Stomach (tissue), 9 donors: ENCODE results near the gene FAM83E. TPM values are rescaled to one million over a fixed set of nuclear protein-coding genes. Genes with fewer than 3 reads are reported as not detected.

ENCODE experiments used
- DNase-seq, 2 donors: peaks; one replicate each; pipeline versions ENCODE4 v3.0.0 to v3.0.0-alpha.2; 2013 to 2019
- H3K27ac ChIP-seq, 5 donors: fragments of 200-600 bp in 4 of 5; sonication (generic) in 4 of 5; one replicate each; pipeline ENCODE4 v1.5.1; 2013 to 2019; ENCODE audit warnings: mild to moderate bottlenecking in 1 of 5, moderate library complexity in 1 of 5
- H3K27me3 ChIP-seq, 3 donors: fragments of 200-600 bp; sonication (generic); one replicate each; pipeline ENCODE4 v1.5.1; 2017 to 2019; ENCODE audit warnings: mixed run types in 1 of 3
- H3K36me3 ChIP-seq, 4 donors: fragments of 200-600 bp; sonication (generic); 1 replicate in 3 of 4; 2 replicates in 1 of 4; pipeline ENCODE4 v1.5.1; 2016 to 2019
- H3K4me1 ChIP-seq, 4 donors: fragments of 200-600 bp; sonication (generic); one replicate each; pipeline ENCODE4 v1.5.1; 2016 to 2019
- H3K4me3 ChIP-seq, 4 donors: fragments of 200-600 bp; sonication (generic) in 3 of 4; one replicate each; pipeline ENCODE4 v1.5.1; 2016 to 2019; ENCODE audit warnings: mild to moderate bottlenecking in 1 of 4
- H3K9me3 ChIP-seq, 4 donors: fragments of 200-600 bp; sonication (generic); one replicate each; pipeline ENCODE4 v1.5.1; 2016 to 2019
- CTCF ChIP-seq, 7 experiments: fragments of 450-650 bp in 4 of 7; fragments of 200-600 bp in 3 of 7; sonication (generic) in 3 of 7; IDR thresholded peaks; one replicate each; pipeline ENCODE4 v1.5.1; 2016 to 2019; ENCODE audit warnings: antibody characterized with exemption in 7 of 7, control low read depth in 2 of 7, mild to moderate bottlenecking in 1 of 7
- EP300 ChIP-seq: sonication (generic); formaldehyde crosslinking; IDR thresholded peaks from one replicate; pipeline ENCODE4 v1.6.1; 2017; ENCODE audit warnings: antibody characterized with exemption
- POLR2A ChIP-seq, 4 donors: fragments of 450-650 bp; IDR thresholded peaks; one replicate each; pipeline ENCODE4 v1.6.1; 2016; ENCODE audit warnings: antibody characterized with exemption in 4 of 4, control low read depth in 2 of 4, mild to moderate bottlenecking in 1 of 4, moderate library complexity in 1 of 4
- POLR2AphosphoS5 ChIP-seq, 3 donors: sonication (generic); formaldehyde crosslinking; IDR thresholded peaks; one replicate each; pipeline ENCODE4 v1.6.1; 2016; ENCODE audit warnings: antibody characterized with exemption in 3 of 3
- WGBS, 5 donors: extraction: QIAGEN DNeasy Blood & Tissue Kit in 3 of 5; methylation state at CpG; one replicate each; pipeline versions ENCODE4 v1.1.5 to v1.1.7; 2013 to 2018; 5-methylcytosine and 5-hydroxymethylcytosine counted together
- intact Hi-C: fragments of 100-400 bp; cut with DNase I; formaldehyde crosslinking; loops from one replicate; pipeline ENCODE4 v1.15.1; 2023; ENCODE audit warnings: low total_unique reads
- polyA plus RNA-seq, 3 donors: library from polyadenylated mRNA; stranded (reverse); fragments of 200-250 nt; gene quantifications; one replicate each; pipeline ENCODE4 v1.2.3, GENCODE V29; 2013
- total RNA-seq, 5 donors: library from RNA; depleted of rRNA; stranded (reverse); fragments of >200 nt; gene quantifications; one replicate each; pipeline versions ENCODE4 v1.1.0 to v1.2.3, GENCODE V29; 2014 to 2016
- donor health status: healthy with polysubstance abuse.
- donor health status: Bipolar disorder and iron deficiency.
- donor health status: healthy.

The FAM83E gene
- total and polyA plus RNA-seq, 8 donors, result 13.3 to 275 (median 46.3) TPM

GRCh38 chr19:48627865-48628314, 13.0 kb upstream of the FAM83E start:
- no peaks in the 10 kb centered on the region for H3K27me3 ChIP-seq
- no peak overlapping the region for H3K4me3 ChIP-seq
- TF ChIP-seq POLR2AphosphoS5 (IDR thresholded peaks at IDR 0.05) (no peak), EP300 (no peak), CTCF (IDR thresholded peaks at IDR 0.05) (no peak), POLR2A (IDR thresholded peaks at IDR 0.05) (no peak)
- H3K9me3 ChIP-seq, result no peaks in the 10 kb centered on the region
- DNase-seq, result no peak
- peak overlapping the region; percentile 65 to 98 (median 80) for H3K27ac ChIP-seq
- 84 to 88% (median 86%) methylated on average over 2 to 17 of the region's 17 CpGs for WGBS, 5 donors
- H3K4me1 ChIP-seq, result peaks cover 47 to 95% (median 84%) of the 10 kb centered on the region in 4 donors
- H3K36me3 ChIP-seq, result peaks cover 0 to 46% (median 26%) of the 10 kb centered on the region in 4 donors
- intact Hi-C loops, result no loop called here

GRCh38 chr19:48627201-48627864, 12.5 kb upstream of the FAM83E start:
- intact Hi-C loops, result no loop called here
- 58 to 75% (median 68%) methylated on average over 6 of the region's 6 CpGs for WGBS, 5 donors
- TF ChIP-seq POLR2AphosphoS5 (IDR thresholded peaks at IDR 0.05), result peak in 1 of 3 donors; percentile 14
- no peak for TF ChIP-seq POLR2A (IDR thresholded peaks at IDR 0.05)
- Histone ChIP-seq H3K27me3 (no peaks in the 10 kb centered on the region), H3K36me3 (peaks cover 0 to 40% (median 21%) of the 10 kb centered on the region in 4 donors), H3K27ac (peak overlapping the region; percentile 65 to 98 (median 80)), H3K4me3 (no peak overlapping the region), H3K9me3 (no peaks in the 10 kb centered on the region), H3K4me1 (peaks cover 43 to 94% (median 79%) of the 10 kb centered on the region in 4 donors)
- DNase-seq, result peak in 1 of 2 donors; percentile 79

GRCh38 chr19:48625891-48626327, 11.0 kb upstream of the FAM83E start:
- peak overlapping the region; percentile 0 to 93 (median 87) for H3K27ac ChIP-seq
- intact Hi-C loops, result no loop called here
- WGBS, 5 donors, result 74 to 81% (median 77%) methylated on average over 15 to 30 of the region's 30 CpGs
- H3K4me1 ChIP-seq, result peaks cover 36 to 84% (median 67%) of the 10 kb centered on the region in 4 donors
- no peaks in the 10 kb centered on the region for H3K27me3 ChIP-seq
- H3K9me3 ChIP-seq, result no peaks in the 10 kb centered on the region
- H3K36me3 ChIP-seq, result peaks cover 0 to 32% (median 17%) of the 10 kb centered on the region in 4 donors
- TF ChIP-seq POLR2AphosphoS5 (IDR thresholded peaks at IDR 0.05) (no peak), EP300 (no peak), POLR2A (IDR thresholded peaks at IDR 0.05) (no peak), CTCF (IDR thresholded peaks at IDR 0.05) (no peak)
- DNase-seq, result no peak
- peak overlapping the region in 1 of 4 donors; percentile 49 for H3K4me3 ChIP-seq

GRCh38 chr19:48624791-48625723, 10.2 kb upstream of the FAM83E start:
- peak in 1 of 2 donors; percentile 82 for DNase-seq
- no peaks in the 10 kb centered on the region for H3K27me3 ChIP-seq
- H3K9me3 ChIP-seq, result no peaks in the 10 kb centered on the region
- intact Hi-C loops, result no loop called here
- H3K4me1 ChIP-seq, result peaks cover 28 to 84% (median 62%) of the 10 kb centered on the region in 4 donors
- 23 to 44% (median 38%) methylated on average over 23 to 24 of the region's 24 CpGs for WGBS, 5 donors
- peaks cover 0 to 32% (median 14%) of the 10 kb centered on the region in 4 donors for H3K36me3 ChIP-seq
- H3K4me3 ChIP-seq, result peak overlapping the region; percentile 47 to 60 (median 48)
- peak overlapping the region; percentile 85 to 93 (median 89) for H3K27ac ChIP-seq
- TF ChIP-seq EP300 (no peak), CTCF (IDR thresholded peaks at IDR 0.05) (no peak), POLR2A (IDR thresholded peaks at IDR 0.05) (no peak), POLR2AphosphoS5 (IDR thresholded peaks at IDR 0.05) (no peak)
